Measurements from ENCODE around the gene RASGRF2.
A peak's percentile ranks its signal among the peaks of the same experiment; 100 is the strongest.

RASGRF2 gene

GRCh38 chr5:81222285-81222684, 262.1 kb downstream of the RASGRF2 start:
- H3K4me1 ChIP-seq (ENCODE audit: control extremely low read depth in 1 of 4, control insufficient read depth in 4 of 4, insufficient read depth in 4 of 4, low read length in 3 of 4) = no peaks in the 10 kb centered on the region
- ChIA-PET POLR2A (interaction anchor here (0.6 kb wide), 1 partner anchor 702 kb away, joined by 3 read pairs; no protein-coding TSS in a partner anchor), CTCF (interaction anchor here (1.0 to 1.2 kb wide), 2 partner anchors 16 to 27 kb away, joined by 3 read pairs; no protein-coding TSS in a partner anchor)
- DNase-seq = no peak
- no peaks in the 10 kb centered on the region for H3K36me3 ChIP-seq (ENCODE audit: control insufficient read depth in 4 of 4, insufficient read depth in 4 of 4, low read length in 3 of 4)
- H3K9me3 ChIP-seq (ENCODE audit: control extremely low read depth in 1 of 5, control insufficient read depth in 4 of 5, insufficient read depth in 2 of 5, low read depth in 1 of 5, low read length in 4 of 5) = no peaks in the 10 kb centered on the region
- H3K27ac ChIP-seq (ENCODE audit: insufficient read depth in 1 of 2, low read depth in 1 of 2, low read length in 2 of 2, poor library complexity in 1 of 2, severe bottlenecking in 2 of 2) = no peak overlapping the region
- H3K4me3 ChIP-seq (ENCODE audit: control insufficient read depth in 1 of 7, extremely low read depth in 1 of 7, insufficient read depth in 4 of 7, low read depth in 2 of 7, low read length in 6 of 7) = no peak overlapping the region
- no peaks in the 10 kb centered on the region for H3K27me3 ChIP-seq (replicated peaks in 2 of 5; ENCODE audit: control insufficient read depth in 4 of 5, insufficient read depth in 5 of 5, low read length in 4 of 5)

- Histone ChIP-seq H3K27me3 (replicated peaks in 2 of 5; ENCODE audit: control insufficient read depth in 4 of 5, insufficient read depth in 5 of 5, low read length in 4 of 5) (no peaks in the 10 kb centered on the region), H3K9me3 (ENCODE audit: control extremely low read depth in 1 of 5, control insufficient read depth in 4 of 5, insufficient read depth in 2 of 5, low read depth in 1 of 5, low read length in 4 of 5) (no peaks in the 10 kb centered on the region), H3K27ac (ENCODE audit: insufficient read depth in 1 of 2, low read depth in 1 of 2, low read length in 2 of 2, poor library complexity in 1 of 2, severe bottlenecking in 2 of 2) (no peak overlapping the region), H3K36me3 (ENCODE audit: control insufficient read depth in 4 of 4, insufficient read depth in 4 of 4, low read length in 3 of 4) (no peaks in the 10 kb centered on the region), H3K4me3 (ENCODE audit: control insufficient read depth in 1 of 7, extremely low read depth in 1 of 7, insufficient read depth in 4 of 7, low read depth in 2 of 7, low read length in 6 of 7) (no peak overlapping the region), H3K4me1 (ENCODE audit: control extremely low read depth in 1 of 4, control insufficient read depth in 4 of 4, insufficient read depth in 4 of 4, low read length in 3 of 4) (peaks cover 0 to 1% (median 0%) of the 10 kb centered on the region in 4 experiments)
- 67% methylated on average over 8 of the region's 8 CpGs for WGBS (ENCODE audit: insufficient coverage)
- ChIA-PET POLR2A (no interaction called here), CTCF (no interaction called here)
- DNase-seq = peak in 2 of 3 donors; percentile 52 to 63
These were observed 265.3 kb downstream of the RASGRF2 start for GRCh38 chr5:81225463-81225862.

GRCh38 chr5:81226286-81226685, 266.1 kb downstream of the RASGRF2 start:
- DNase-seq = no peak
- WGBS (ENCODE audit: insufficient coverage) = no CpG with 5 or more reads among the region's 2 CpGs
- POLR2A ChIA-PET = no interaction called here
- H3K9me3 ChIP-seq (ENCODE audit: control extremely low read depth in 1 of 5, control insufficient read depth in 4 of 5, insufficient read depth in 2 of 5, low read depth in 1 of 5, low read length in 4 of 5) = no peaks in the 10 kb centered on the region
- H3K4me3 ChIP-seq (ENCODE audit: control insufficient read depth in 1 of 7, extremely low read depth in 1 of 7, insufficient read depth in 4 of 7, low read depth in 2 of 7, low read length in 6 of 7) = no peak overlapping the region
- H3K36me3 ChIP-seq (ENCODE audit: control insufficient read depth in 4 of 4, insufficient read depth in 4 of 4, low read length in 3 of 4) = no peaks in the 10 kb centered on the region
- peaks cover 0 to 7% (median 0%) of the 10 kb centered on the region in 4 experiments for H3K4me1 ChIP-seq (ENCODE audit: control extremely low read depth in 1 of 4, control insufficient read depth in 4 of 4, insufficient read depth in 4 of 4, low read length in 3 of 4)
- H3K27me3 ChIP-seq (replicated peaks in 2 of 5; ENCODE audit: control insufficient read depth in 4 of 5, insufficient read depth in 5 of 5, low read length in 4 of 5) = no peaks in the 10 kb centered on the region
- CTCF ChIA-PET = no interaction called here
- no peak overlapping the region for H3K27ac ChIP-seq (ENCODE audit: insufficient read depth in 1 of 2, low read depth in 1 of 2, low read length in 2 of 2, poor library complexity in 1 of 2, severe bottlenecking in 2 of 2)

- no peak for DNase-seq
- Histone ChIP-seq H3K9me3 (ENCODE audit: control extremely low read depth in 1 of 5, control insufficient read depth in 4 of 5, insufficient read depth in 2 of 5, low read depth in 1 of 5, low read length in 4 of 5) (no peaks in the 10 kb centered on the region), H3K27me3 (replicated peaks in 2 of 5; ENCODE audit: control insufficient read depth in 4 of 5, insufficient read depth in 5 of 5, low read length in 4 of 5) (no peaks in the 10 kb centered on the region), H3K4me3 (ENCODE audit: control insufficient read depth in 1 of 7, extremely low read depth in 1 of 7, insufficient read depth in 4 of 7, low read depth in 2 of 7, low read length in 6 of 7) (no peak overlapping the region), H3K4me1 (ENCODE audit: control extremely low read depth in 1 of 4, control insufficient read depth in 4 of 4, insufficient read depth in 4 of 4, low read length in 3 of 4) (peaks cover 0 to 7% (median 0%) of the 10 kb centered on the region in 4 experiments), H3K27ac (ENCODE audit: insufficient read depth in 1 of 2, low read depth in 1 of 2, low read length in 2 of 2, poor library complexity in 1 of 2, severe bottlenecking in 2 of 2) (no peak overlapping the region), H3K36me3 (ENCODE audit: control insufficient read depth in 4 of 4, insufficient read depth in 4 of 4, low read length in 3 of 4) (no peaks in the 10 kb centered on the region)
- WGBS (ENCODE audit: insufficient coverage) = no CpG with 5 or more reads among the region's 1 CpG
- ChIA-PET CTCF (no interaction called here), POLR2A (no interaction called here)
These were observed 266.8 kb downstream of the RASGRF2 start for GRCh38 chr5:81226949-81227348.

DNA sequence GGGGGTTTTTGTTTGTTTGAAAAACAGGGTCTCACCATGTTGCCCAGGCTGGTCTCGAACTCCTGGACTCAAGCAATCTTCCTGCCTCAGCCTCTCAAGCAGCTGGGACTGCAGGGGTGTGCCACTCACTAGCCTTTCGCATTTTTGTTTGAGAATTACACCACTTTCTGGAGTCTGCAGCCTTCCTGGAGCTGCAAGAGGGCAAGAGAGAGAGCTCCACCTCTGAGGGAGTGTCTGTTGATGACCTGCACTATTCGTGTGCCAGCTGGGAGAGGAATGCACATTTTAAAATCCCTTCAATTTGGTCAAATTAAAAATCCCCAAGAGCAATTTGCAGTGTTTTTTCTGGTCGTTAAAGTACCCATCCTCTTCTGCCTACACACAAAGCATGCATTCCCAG, 267.9 kb downstream of the RASGRF2 start:
- POLR2A ChIA-PET = no interaction called here

GRCh38 chr5:81230416-81230815, 270.3 kb downstream of the RASGRF2 start:
- Histone ChIP-seq H3K9me3 (ENCODE audit: control extremely low read depth in 1 of 5, control insufficient read depth in 4 of 5, insufficient read depth in 2 of 5, low read depth in 1 of 5, low read length in 4 of 5) (no peaks in the 10 kb centered on the region), H3K27ac (ENCODE audit: insufficient read depth in 1 of 2, low read depth in 1 of 2, low read length in 2 of 2, poor library complexity in 1 of 2, severe bottlenecking in 2 of 2) (no peak overlapping the region), H3K4me1 (ENCODE audit: control extremely low read depth in 1 of 4, control insufficient read depth in 4 of 4, insufficient read depth in 4 of 4, low read length in 3 of 4) (peaks cover 0 to 7% (median 4%) of the 10 kb centered on the region in 4 experiments), H3K36me3 (ENCODE audit: control insufficient read depth in 4 of 4, insufficient read depth in 4 of 4, low read length in 3 of 4) (no peaks in the 10 kb centered on the region), H3K4me3 (ENCODE audit: control insufficient read depth in 1 of 7, extremely low read depth in 1 of 7, insufficient read depth in 4 of 7, low read depth in 2 of 7, low read length in 6 of 7) (no peak overlapping the region), H3K27me3 (replicated peaks in 2 of 5; ENCODE audit: control insufficient read depth in 4 of 5, insufficient read depth in 5 of 5, low read length in 4 of 5) (peaks cover 0 to 13% (median 0%) of the 10 kb centered on the region in 5 experiments)
- ChIA-PET CTCF (no interaction called here), POLR2A (no interaction called here)
- 53% methylated on average over 5 of the region's 8 CpGs for WGBS (ENCODE audit: insufficient coverage)
- DNase-seq = peak in 2 of 3 donors; percentile 32 to 65

More for the DNA sequence above, 267.9 kb downstream of the RASGRF2 start:
- WGBS (ENCODE audit: insufficient coverage) = 88% methylated on average over 2 of the region's 4 CpGs
- CTCF ChIA-PET = no interaction called here
- Histone ChIP-seq H3K4me1 (ENCODE audit: control extremely low read depth in 1 of 4, control insufficient read depth in 4 of 4, insufficient read depth in 4 of 4, low read length in 3 of 4) (peaks cover 0 to 7% (median under 1%) of the 10 kb centered on the region in 4 experiments), H3K9me3 (ENCODE audit: control extremely low read depth in 1 of 5, control insufficient read depth in 4 of 5, insufficient read depth in 2 of 5, low read depth in 1 of 5, low read length in 4 of 5) (no peaks in the 10 kb centered on the region), H3K27me3 (replicated peaks in 2 of 5; ENCODE audit: control insufficient read depth in 4 of 5, insufficient read depth in 5 of 5, low read length in 4 of 5) (peaks cover 0 to 4% (median 0%) of the 10 kb centered on the region in 5 experiments), H3K27ac (ENCODE audit: insufficient read depth in 1 of 2, low read depth in 1 of 2, low read length in 2 of 2, poor library complexity in 1 of 2, severe bottlenecking in 2 of 2) (no peak overlapping the region), H3K4me3 (ENCODE audit: control insufficient read depth in 1 of 7, extremely low read depth in 1 of 7, insufficient read depth in 4 of 7, low read depth in 2 of 7, low read length in 6 of 7) (no peak overlapping the region), H3K36me3 (ENCODE audit: control insufficient read depth in 4 of 4, insufficient read depth in 4 of 4, low read length in 3 of 4) (no peaks in the 10 kb centered on the region)
- no peak for DNase-seq

- POLR2A ChIA-PET = no interaction called here
- Histone ChIP-seq H3K27ac (ENCODE audit: insufficient read depth in 1 of 2, low read depth in 1 of 2, low read length in 2 of 2, poor library complexity in 1 of 2, severe bottlenecking in 2 of 2) (no peak overlapping the region), H3K4me1 (ENCODE audit: control extremely low read depth in 1 of 4, control insufficient read depth in 4 of 4, insufficient read depth in 4 of 4, low read length in 3 of 4) (peaks cover 0 to 7% (median 4%) of the 10 kb centered on the region in 4 experiments), H3K4me3 (ENCODE audit: control insufficient read depth in 1 of 7, extremely low read depth in 1 of 7, insufficient read depth in 4 of 7, low read depth in 2 of 7, low read length in 6 of 7) (peak overlapping the region in 1 of 7 experiments; percentile 68), H3K27me3 (replicated peaks in 2 of 5; ENCODE audit: control insufficient read depth in 4 of 5, insufficient read depth in 5 of 5, low read length in 4 of 5) (peaks cover 0 to 13% (median 0%) of the 10 kb centered on the region in 5 experiments), H3K36me3 (ENCODE audit: control insufficient read depth in 4 of 4, insufficient read depth in 4 of 4, low read length in 3 of 4) (no peaks in the 10 kb centered on the region), H3K9me3 (ENCODE audit: control extremely low read depth in 1 of 5, control insufficient read depth in 4 of 5, insufficient read depth in 2 of 5, low read depth in 1 of 5, low read length in 4 of 5) (no peaks in the 10 kb centered on the region)
- WGBS (ENCODE audit: insufficient coverage) = 98% methylated on average over 12 of the region's 12 CpGs
- DNase-seq = no peak
- CTCF ChIA-PET = no interaction called here
These were observed 272.4 kb downstream of the RASGRF2 start for GRCh38 chr5:81232464-81233079.
